ENCODE data around the gene SAMD4A.

SAMD4A gene

GRCh38 chr14:54632452-54632851 lies 65.5 kb downstream of the SAMD4A start:
- DNase-seq (ENCODE audit: low read depth): no peak

- DNase-seq (ENCODE audit: low read depth): no peak
Observed at GRCh38 chr14:54633076-54633475, 66.1 kb downstream of the SAMD4A start.

GRCh38 chr14:54637270-54638134 lies 70.6 kb downstream of the SAMD4A start:
- DNase-seq (ENCODE audit: low read depth): no peak

GRCh38 chr14:54638135-54638446 lies 71.2 kb downstream of the SAMD4A start:
- no peak for DNase-seq (ENCODE audit: low read depth)

- no peak for DNase-seq (ENCODE audit: low read depth)
Observed at GRCh38 chr14:54639611-54640010, 72.7 kb downstream of the SAMD4A start.

GRCh38 chr14:54640506-54640905 lies 73.6 kb downstream of the SAMD4A start:
- no peak for DNase-seq (ENCODE audit: low read depth)

GRCh38 chr14:54642121-54642520 lies 75.2 kb downstream of the SAMD4A start:
- no peak for DNase-seq (ENCODE audit: low read depth)

GRCh38 chr14:54642801-54643695 lies 76.1 kb downstream of the SAMD4A start:
- no peak for DNase-seq (ENCODE audit: low read depth)

GRCh38 chr14:54643696-54644176 lies 76.8 kb downstream of the SAMD4A start:
- no peak for DNase-seq (ENCODE audit: low read depth)

- DNase-seq (ENCODE audit: low read depth): no peak
Observed at GRCh38 chr14:54645639-54646038, 78.7 kb downstream of the SAMD4A start.

- no peak for DNase-seq (ENCODE audit: low read depth)
Observed at GRCh38 chr14:54646626-54647025, 79.7 kb downstream of the SAMD4A start.

- no peak for DNase-seq (ENCODE audit: low read depth)
Observed at GRCh38 chr14:54647378-54647777, 80.5 kb downstream of the SAMD4A start.

- DNase-seq (ENCODE audit: low read depth): no peak
Observed at GRCh38 chr14:54649056-54649455, 82.1 kb downstream of the SAMD4A start.

GRCh38 chr14:54650331-54650958 lies 83.5 kb downstream of the SAMD4A start:
- DNase-seq (ENCODE audit: low read depth): no peak

- DNase-seq (ENCODE audit: low read depth): no peak
Observed at GRCh38 chr14:54650959-54651351, 84.0 kb downstream of the SAMD4A start.

GRCh38 chr14:54651649-54652048 lies 84.7 kb downstream of the SAMD4A start:
- DNase-seq (ENCODE audit: low read depth): no peak

- DNase-seq (ENCODE audit: low read depth): no peak
Observed at GRCh38 chr14:54652188-54652587, 85.3 kb downstream of the SAMD4A start.

GRCh38 chr14:54652605-54653052 lies 85.7 kb downstream of the SAMD4A start:
- no peak for DNase-seq (ENCODE audit: low read depth)

- no peak for DNase-seq (ENCODE audit: low read depth)
Observed at GRCh38 chr14:54653712-54654469, 87.0 kb downstream of the SAMD4A start.

GRCh38 chr14:54654605-54655004 lies 87.7 kb downstream of the SAMD4A start:
- DNase-seq (ENCODE audit: low read depth): no peak

GRCh38 chr14:54658836-54659235 lies 91.9 kb downstream of the SAMD4A start:
- no peak for DNase-seq (ENCODE audit: low read depth)

GRCh38 chr14:54659365-54659764 lies 92.4 kb downstream of the SAMD4A start:
- DNase-seq (ENCODE audit: low read depth): no peak
